Measurements from ENCODE around the gene CDK19.
"Not testable (repeated sequence)": the region's sequence is repeated elsewhere in the genome, so short reads cannot be mapped to it uniquely, and the experiment has no call there.

The CDK19 gene

GRCh38 chr6:110755411-110755834 lies 59.8 kb downstream of the CDK19 start:
- Histone ChIP-seq H3K4me2 (ENCODE audit: low read length) (no peak overlapping the region), H3K4ac (ENCODE audit: low read depth, low read length) (no peak overlapping the region), H2BK120ac (ENCODE audit: insufficient read depth, low read length, poor library complexity) (no peak overlapping the region), H4K12ac (ENCODE audit: low read depth, low read length) (no peak overlapping the region), H4K91ac (ENCODE audit: low read depth, low read length) (no peak overlapping the region), H3K14ac (ENCODE audit: low read length) (no peak overlapping the region), H3K23ac (ENCODE audit: low read length) (no peak overlapping the region), H3K36me3 (ENCODE audit: control insufficient read depth in 1 of 2, insufficient read depth in 2 of 2, low read length in 2 of 2) (peaks cover 0 to 2% of the 10 kb centered on the region in 2 experiments), H3K9ac (ENCODE audit: low read length) (no peak overlapping the region), H3K4me1 (ENCODE audit: control insufficient read depth in 1 of 2, insufficient read depth in 2 of 2, low read length in 2 of 2) (peaks cover 0 to 2% of the 10 kb centered on the region in 2 experiments), H3K18ac (ENCODE audit: low read length) (no peak overlapping the region), H3K27me3 (ENCODE audit: insufficient read depth, low read length) (no peaks in the 10 kb centered on the region), H3K79me2 (ENCODE audit: control insufficient read depth, insufficient read depth, low read length, poor library complexity) (no peaks in the 10 kb centered on the region), H2BK5ac (ENCODE audit: low read depth, low read length, poor library complexity) (no peak overlapping the region), H4K8ac (ENCODE audit: low read depth, low read length) (no peak overlapping the region), H2BK12ac (ENCODE audit: low read length) (no peak overlapping the region), H2AK5ac (ENCODE audit: low read length) (no peak overlapping the region), H3K4me3 (ENCODE audit: low read depth, low read length) (no peak overlapping the region), H2AFZ (ENCODE audit: insufficient read depth, low read length, poor library complexity) (no peak overlapping the region), H3K9me3 (ENCODE audit: insufficient read depth, low read depth, low read length) (no peaks in the 10 kb centered on the region), H3K79me1 (ENCODE audit: low read length) (no peaks in the 10 kb centered on the region), H3K27ac (ENCODE audit: low read depth, low read length) (no peak overlapping the region)
- DNase-seq = no peak
- no CpG with 5 or more reads among the region's 3 CpGs for WGBS (ENCODE audit: extremely low coverage, insufficient coverage, insufficient read length)

DNA sequence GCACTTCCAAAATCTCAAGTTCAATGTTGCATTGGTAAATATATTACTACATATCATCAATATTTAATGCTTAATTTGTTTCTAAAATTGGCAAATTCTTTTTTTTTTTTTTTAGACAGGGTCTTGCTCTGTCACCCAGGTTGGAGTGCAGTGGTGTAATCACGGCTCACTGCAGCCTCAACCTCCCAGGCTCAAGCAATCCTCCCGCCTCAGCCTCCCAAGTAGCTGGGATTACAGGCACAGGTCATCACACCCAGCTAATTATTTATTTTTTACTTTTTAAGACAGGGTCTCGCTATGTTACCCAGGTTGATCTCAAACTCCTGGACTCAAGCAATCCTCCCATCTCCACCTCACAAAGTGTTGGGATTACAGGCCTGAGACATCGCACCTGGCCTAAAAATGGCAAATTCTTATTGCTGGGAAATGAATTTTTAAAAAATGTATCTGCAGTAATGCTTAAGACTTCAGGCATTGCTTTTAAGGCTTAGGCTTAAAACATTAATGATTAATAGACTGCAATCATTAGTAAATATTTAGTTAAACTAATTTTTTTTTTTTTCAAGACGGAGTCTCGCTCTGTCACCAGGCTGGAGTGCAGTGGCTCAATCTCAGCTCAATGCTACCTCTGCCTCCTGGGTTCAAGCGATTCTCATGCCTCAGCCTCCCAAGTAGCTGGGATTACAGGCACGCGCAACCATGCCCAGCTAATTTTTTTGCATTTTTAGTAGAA lies 61.2 kb downstream of the CDK19 start:
- H3K9ac ChIP-seq (ENCODE audit: low read length); H3K4me1 ChIP-seq (ENCODE audit: control insufficient read depth in 1 of 2, insufficient read depth in 2 of 2, low read length in 2 of 2); H4K91ac ChIP-seq (ENCODE audit: low read depth, low read length); H2BK5ac ChIP-seq (ENCODE audit: low read depth, low read length, poor library complexity); H2BK12ac ChIP-seq (ENCODE audit: low read length); H3K18ac ChIP-seq (ENCODE audit: low read length); H2AK5ac ChIP-seq (ENCODE audit: low read length); H3K9me3 ChIP-seq (ENCODE audit: insufficient read depth, low read depth, low read length); H3K79me1 ChIP-seq (ENCODE audit: low read length); H3K23ac ChIP-seq (ENCODE audit: low read length); H3K36me3 ChIP-seq (ENCODE audit: control insufficient read depth in 1 of 2, insufficient read depth in 2 of 2, low read length in 2 of 2); H3K4me3 ChIP-seq (ENCODE audit: low read depth, low read length); H3K14ac ChIP-seq (ENCODE audit: low read length); H2BK120ac ChIP-seq (ENCODE audit: insufficient read depth, low read length, poor library complexity); H4K8ac ChIP-seq (ENCODE audit: low read depth, low read length); H3K4ac ChIP-seq (ENCODE audit: low read depth, low read length); DNase-seq; H4K12ac ChIP-seq (ENCODE audit: low read depth, low read length); H3K79me2 ChIP-seq (ENCODE audit: control insufficient read depth, insufficient read depth, low read length, poor library complexity); H2AFZ ChIP-seq (ENCODE audit: insufficient read depth, low read length, poor library complexity); H3K27ac ChIP-seq (ENCODE audit: low read depth, low read length); H3K27me3 ChIP-seq (ENCODE audit: insufficient read depth, low read length); H3K4me2 ChIP-seq (ENCODE audit: low read length): not testable (repeated sequence)
- no CpG with 5 or more reads among the region's 9 CpGs for WGBS (ENCODE audit: extremely low coverage, insufficient coverage, insufficient read length)

DNA sequence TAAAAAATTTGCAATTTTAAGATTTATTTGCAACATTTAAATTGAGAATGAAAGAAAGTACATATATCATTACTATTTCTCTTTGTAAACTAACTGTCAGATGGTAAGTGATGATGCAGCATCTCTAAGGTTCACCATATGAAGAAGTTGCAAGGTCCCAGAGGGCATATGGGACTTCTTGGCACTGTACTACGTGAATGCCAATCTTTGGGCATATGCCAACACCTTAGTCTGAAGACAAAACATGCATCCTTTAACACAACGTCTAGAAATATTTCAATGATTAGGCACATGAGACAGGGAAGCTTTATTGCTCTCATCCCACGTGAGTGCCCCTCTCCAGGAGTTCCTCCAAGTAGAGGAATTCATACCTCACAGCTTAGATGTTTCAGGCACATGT lies 66.8 kb downstream of the CDK19 start:
- Histone ChIP-seq H3K9ac (ENCODE audit: low read length) (no peak overlapping the region), H4K12ac (ENCODE audit: low read depth, low read length) (no peak overlapping the region), H3K9me3 (ENCODE audit: insufficient read depth, low read depth, low read length) (no peaks in the 10 kb centered on the region), H4K91ac (ENCODE audit: low read depth, low read length) (no peak overlapping the region), H3K79me2 (ENCODE audit: control insufficient read depth, insufficient read depth, low read length, poor library complexity) (no peaks in the 10 kb centered on the region), H2BK5ac (ENCODE audit: low read depth, low read length, poor library complexity) (no peak overlapping the region), H3K4ac (ENCODE audit: low read depth, low read length) (no peak overlapping the region), H3K18ac (ENCODE audit: low read length) (no peak overlapping the region), H3K4me2 (ENCODE audit: low read length) (no peak overlapping the region), H3K27ac (ENCODE audit: low read depth, low read length) (no peak overlapping the region), H2AFZ (ENCODE audit: insufficient read depth, low read length, poor library complexity) (no peak overlapping the region), H2BK120ac (ENCODE audit: insufficient read depth, low read length, poor library complexity) (no peak overlapping the region), H2AK5ac (ENCODE audit: low read length) (no peak overlapping the region), H3K4me1 (ENCODE audit: control insufficient read depth in 1 of 2, insufficient read depth in 2 of 2, low read length in 2 of 2) (peaks cover 0 to 2% of the 10 kb centered on the region in 2 experiments), H3K27me3 (ENCODE audit: insufficient read depth, low read length) (no peaks in the 10 kb centered on the region), H4K8ac (ENCODE audit: low read depth, low read length) (no peak overlapping the region), H3K79me1 (ENCODE audit: low read length) (no peaks in the 10 kb centered on the region), H2BK12ac (ENCODE audit: low read length) (no peak overlapping the region), H3K23ac (ENCODE audit: low read length) (no peak overlapping the region), H3K14ac (ENCODE audit: low read length) (no peak overlapping the region), H3K36me3 (ENCODE audit: control insufficient read depth in 1 of 2, insufficient read depth in 2 of 2, low read length in 2 of 2) (peaks cover 0 to 3% of the 10 kb centered on the region in 2 experiments), H3K4me3 (ENCODE audit: low read depth, low read length) (no peak overlapping the region)
- no peak for DNase-seq
- WGBS (ENCODE audit: extremely low coverage, insufficient coverage, insufficient read length) = no CpG with 5 or more reads among the region's 3 CpGs

DNA sequence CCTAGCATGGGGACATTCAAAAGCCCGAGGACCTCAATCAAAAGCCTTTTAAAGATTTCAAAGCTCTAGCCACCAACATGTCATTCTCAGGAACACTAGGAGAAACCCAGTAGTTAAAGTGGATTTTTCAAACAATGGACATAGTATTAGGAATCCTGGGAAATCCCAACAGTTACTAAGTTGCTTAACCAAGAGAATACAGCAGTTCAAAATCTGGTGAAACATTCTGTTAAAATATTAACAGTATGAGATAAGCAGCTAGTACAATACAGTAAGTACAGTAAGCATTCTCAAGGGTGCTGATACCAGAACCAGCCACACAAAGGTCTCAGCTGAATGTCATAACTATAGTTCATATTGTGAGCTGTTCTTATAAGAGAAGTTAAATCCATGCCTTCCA lies 68.6 kb downstream of the CDK19 start:
- Histone ChIP-seq H3K4ac (ENCODE audit: low read depth, low read length) (no peak overlapping the region), H3K23ac (ENCODE audit: low read length) (no peak overlapping the region), H3K4me3 (ENCODE audit: low read depth, low read length) (no peak overlapping the region), H2BK5ac (ENCODE audit: low read depth, low read length, poor library complexity) (no peak overlapping the region), H2BK12ac (ENCODE audit: low read length) (no peak overlapping the region), H3K27me3 (ENCODE audit: insufficient read depth, low read length) (no peaks in the 10 kb centered on the region), H3K4me2 (ENCODE audit: low read length) (no peak overlapping the region), H4K12ac (ENCODE audit: low read depth, low read length) (no peak overlapping the region), H3K14ac (ENCODE audit: low read length) (no peak overlapping the region), H3K36me3 (ENCODE audit: control insufficient read depth in 1 of 2, insufficient read depth in 2 of 2, low read length in 2 of 2) (peaks cover 3 to 6% of the 10 kb centered on the region in 2 experiments), H4K91ac (ENCODE audit: low read depth, low read length) (no peak overlapping the region), H3K27ac (ENCODE audit: low read depth, low read length) (no peak overlapping the region), H3K9ac (ENCODE audit: low read length) (no peak overlapping the region), H3K4me1 (ENCODE audit: control insufficient read depth in 1 of 2, insufficient read depth in 2 of 2, low read length in 2 of 2) (peaks cover 0 to 2% of the 10 kb centered on the region in 2 experiments), H4K8ac (ENCODE audit: low read depth, low read length) (no peak overlapping the region), H3K9me3 (ENCODE audit: insufficient read depth, low read depth, low read length) (no peaks in the 10 kb centered on the region), H3K18ac (ENCODE audit: low read length) (no peak overlapping the region), H2BK120ac (ENCODE audit: insufficient read depth, low read length, poor library complexity) (no peak overlapping the region), H3K79me2 (ENCODE audit: control insufficient read depth, insufficient read depth, low read length, poor library complexity) (no peaks in the 10 kb centered on the region), H2AFZ (ENCODE audit: insufficient read depth, low read length, poor library complexity) (no peak overlapping the region), H2AK5ac (ENCODE audit: low read length) (no peak overlapping the region), H3K79me1 (ENCODE audit: low read length) (no peaks in the 10 kb centered on the region)
- no CpG with 5 or more reads among the region's 1 CpG for WGBS (ENCODE audit: extremely low coverage, insufficient coverage, insufficient read length)
- peak in 1 of 2 donors; percentile 33 for DNase-seq

All from trophoblast cell (in vitro differentiated cells and primary cell).